ENCODE data around the gene ZP1.

The ZP1 gene

DNA sequence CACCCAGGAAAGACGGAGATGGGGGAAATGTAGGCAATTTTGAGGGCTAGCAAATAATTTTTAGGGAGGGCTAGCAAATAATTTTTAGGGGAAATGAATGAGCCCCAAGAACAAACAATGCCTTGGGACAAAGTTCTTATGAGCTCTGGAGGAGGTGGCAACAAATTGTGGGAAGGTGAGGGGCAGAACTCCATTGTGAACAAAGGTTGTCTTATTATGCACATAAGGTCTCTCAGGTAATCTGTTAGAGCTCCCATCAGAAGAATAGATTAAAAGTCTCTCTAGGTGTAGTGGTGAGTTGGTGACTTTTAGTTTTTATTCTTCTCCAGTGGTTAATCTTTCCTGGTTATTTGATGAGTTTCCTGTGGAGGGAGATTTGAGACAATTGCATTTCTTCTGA, 41.5 kb downstream of the ZP1 start:
- no peak for TF ChIP-seq FOXP2 (optimal IDR thresholded peaks at IDR 0.05; ENCODE audit: borderline replicate concordance, extremely low read depth, extremely low read length, insufficient read depth)
- TF ChIP-seq TAF1 (IDR thresholded peaks at IDR 0.05; ENCODE audit: borderline replicate concordance, insufficient read depth, low read length): no peak
- TF ChIP-seq, protein P1, sequence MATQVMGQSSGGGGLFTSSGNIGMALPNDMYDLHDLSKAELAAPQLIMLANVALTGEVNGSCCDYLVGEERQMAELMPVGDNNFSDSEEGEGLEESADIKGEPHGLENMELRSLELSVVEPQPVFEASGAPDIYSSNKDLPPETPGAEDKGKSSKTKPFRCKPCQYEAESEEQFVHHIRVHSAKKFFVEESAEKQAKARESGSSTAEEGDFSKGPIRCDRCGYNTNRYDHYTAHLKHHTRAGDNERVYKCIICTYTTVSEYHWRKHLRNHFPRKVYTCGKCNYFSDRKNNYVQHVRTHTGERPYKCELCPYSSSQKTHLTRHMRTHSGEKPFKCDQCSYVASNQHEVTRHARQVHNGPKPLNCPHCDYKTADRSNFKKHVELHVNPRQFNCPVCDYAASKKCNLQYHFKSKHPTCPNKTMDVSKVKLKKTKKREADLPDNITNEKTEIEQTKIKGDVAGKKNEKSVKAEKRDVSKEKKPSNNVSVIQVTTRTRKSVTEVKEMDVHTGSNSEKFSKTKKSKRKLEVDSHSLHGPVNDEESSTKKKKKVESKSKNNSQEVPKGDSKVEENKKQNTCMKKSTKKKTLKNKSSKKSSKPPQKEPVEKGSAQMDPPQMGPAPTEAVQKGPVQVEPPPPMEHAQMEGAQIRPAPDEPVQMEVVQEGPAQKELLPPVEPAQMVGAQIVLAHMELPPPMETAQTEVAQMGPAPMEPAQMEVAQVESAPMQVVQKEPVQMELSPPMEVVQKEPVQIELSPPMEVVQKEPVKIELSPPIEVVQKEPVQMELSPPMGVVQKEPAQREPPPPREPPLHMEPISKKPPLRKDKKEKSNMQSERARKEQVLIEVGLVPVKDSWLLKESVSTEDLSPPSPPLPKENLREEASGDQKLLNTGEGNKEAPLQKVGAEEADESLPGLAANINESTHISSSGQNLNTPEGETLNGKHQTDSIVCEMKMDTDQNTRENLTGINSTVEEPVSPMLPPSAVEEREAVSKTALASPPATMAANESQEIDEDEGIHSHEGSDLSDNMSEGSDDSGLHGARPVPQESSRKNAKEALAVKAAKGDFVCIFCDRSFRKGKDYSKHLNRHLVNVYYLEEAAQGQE (IDR thresholded peaks at IDR 0.05; ENCODE audit: insufficient read depth in 1 of 2, low read depth in 2 of 2, low read length in 2 of 2): no peak
- TF ChIP-seq POLR2AphosphoS5 (IDR thresholded peaks at IDR 0.05; ENCODE audit: low read depth, low read length): no peak
- TF ChIP-seq SIN3A (IDR thresholded peaks at IDR 0.05; ENCODE audit: borderline replicate concordance, insufficient read depth, low read length): no peak

DNA sequence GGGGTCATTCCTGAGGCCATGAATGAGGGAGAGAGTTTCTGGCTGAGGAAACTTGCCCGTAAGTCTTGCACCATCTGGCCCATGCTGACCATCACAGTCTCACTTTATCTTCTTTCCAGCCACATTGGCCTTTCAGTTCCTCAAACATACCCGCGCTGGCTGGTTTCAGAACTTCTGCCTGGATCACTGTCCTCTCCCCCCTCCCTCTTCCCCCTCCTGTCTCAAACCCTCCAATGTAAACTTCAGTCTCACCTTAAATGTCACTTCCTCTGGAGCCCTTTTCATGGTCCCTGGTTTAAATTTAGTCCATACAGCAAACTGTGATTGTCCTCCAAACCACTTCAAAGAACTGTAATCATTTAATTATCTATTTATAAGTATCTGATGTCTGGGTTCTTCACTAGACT, 42.9 kb downstream of the ZP1 start:
- TF ChIP-seq, protein P1 (IDR thresholded peaks at IDR 0.05; ENCODE audit: insufficient read depth in 1 of 2, low read depth in 2 of 2, low read length in 2 of 2): no peak
- TF ChIP-seq FOXP2 (optimal IDR thresholded peaks at IDR 0.05; ENCODE audit: borderline replicate concordance, extremely low read depth, extremely low read length, insufficient read depth) (no peak), POLR2AphosphoS5 (IDR thresholded peaks at IDR 0.05; ENCODE audit: low read depth, low read length) (no peak), SIN3A (IDR thresholded peaks at IDR 0.05; ENCODE audit: borderline replicate concordance, insufficient read depth, low read length) (no peak), TAF1 (IDR thresholded peaks at IDR 0.05; ENCODE audit: borderline replicate concordance, insufficient read depth, low read length) (no peak)

DNA sequence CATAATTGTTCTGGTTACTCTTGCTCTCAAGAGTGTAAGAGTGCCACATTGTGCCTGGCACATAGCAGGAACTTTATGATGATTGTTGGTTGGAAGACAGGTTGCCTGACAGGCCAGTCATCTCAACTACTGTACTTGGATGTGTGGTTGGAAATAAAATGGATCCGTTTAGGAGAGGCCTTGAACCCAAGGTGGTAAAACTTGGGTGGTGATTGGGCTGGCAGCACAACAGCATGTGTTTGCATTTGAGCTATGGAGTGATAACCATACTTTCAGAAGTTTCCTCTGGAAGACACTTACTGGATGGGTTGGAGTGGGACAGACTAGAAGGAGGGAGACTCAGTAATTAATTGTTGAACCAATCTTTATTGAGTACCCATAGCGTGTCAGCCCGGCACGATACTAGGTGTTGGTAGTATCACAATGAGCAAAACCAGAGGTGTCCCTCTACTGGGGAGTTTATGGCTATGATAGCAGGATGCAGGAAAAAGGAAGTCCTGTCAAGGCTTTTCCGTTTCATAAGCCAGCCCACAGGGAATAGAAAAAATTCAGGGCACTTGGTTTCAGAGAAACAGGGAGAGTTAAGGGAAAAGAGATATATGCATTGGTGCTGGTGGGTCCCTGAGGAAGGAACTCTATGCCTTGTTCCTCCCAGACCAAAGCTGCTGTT, 43.5 kb downstream of the ZP1 start:
- TF ChIP-seq, protein P1 (IDR thresholded peaks at IDR 0.05; ENCODE audit: insufficient read depth in 1 of 2, low read depth in 2 of 2, low read length in 2 of 2): no peak
- no peak for TF ChIP-seq SIN3A (IDR thresholded peaks at IDR 0.05; ENCODE audit: borderline replicate concordance, insufficient read depth, low read length)
- TF ChIP-seq FOXP2 (optimal IDR thresholded peaks at IDR 0.05; ENCODE audit: borderline replicate concordance, extremely low read depth, extremely low read length, insufficient read depth): no peak
- TF ChIP-seq TAF1 (IDR thresholded peaks at IDR 0.05; ENCODE audit: borderline replicate concordance, insufficient read depth, low read length): no peak
- no peak for TF ChIP-seq POLR2AphosphoS5 (IDR thresholded peaks at IDR 0.05; ENCODE audit: low read depth, low read length)

DNA sequence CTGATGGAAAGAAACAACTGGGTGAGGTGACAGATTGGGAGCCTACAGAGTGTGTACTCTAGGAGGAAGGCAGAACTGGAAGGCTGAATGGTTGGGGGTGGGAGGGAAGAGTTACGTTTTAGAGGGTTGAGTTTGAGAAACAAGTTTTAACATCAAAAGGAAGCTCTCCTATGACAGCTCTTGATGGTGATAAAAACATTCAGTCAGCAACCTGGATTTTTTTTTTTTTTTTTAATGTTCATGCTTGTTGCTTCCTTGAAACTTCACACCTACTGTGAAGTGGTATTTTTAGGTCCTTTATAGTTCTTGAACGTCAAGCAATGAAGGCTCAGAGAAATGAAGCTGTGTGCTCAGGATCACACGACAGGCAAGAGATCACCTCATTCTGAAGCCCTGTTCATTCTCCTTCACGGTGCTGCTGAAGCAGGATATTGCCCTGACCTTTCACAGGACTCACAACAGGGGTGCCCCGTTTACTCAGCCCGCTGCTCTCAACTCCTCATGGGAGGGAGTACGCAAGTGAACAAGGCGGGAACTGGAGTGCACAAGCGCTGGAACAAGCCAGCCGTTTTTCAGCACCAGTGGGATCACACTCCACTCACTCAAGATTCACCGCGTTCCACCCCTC, 45.0 kb downstream of the ZP1 start:
- TF ChIP-seq FOXP2 (optimal IDR thresholded peaks at IDR 0.05; ENCODE audit: borderline replicate concordance, extremely low read depth, extremely low read length, insufficient read depth) (no peak), POLR2AphosphoS5 (IDR thresholded peaks at IDR 0.05; ENCODE audit: low read depth, low read length) (no peak), SIN3A (IDR thresholded peaks at IDR 0.05; ENCODE audit: borderline replicate concordance, insufficient read depth, low read length) (no peak), TAF1 (IDR thresholded peaks at IDR 0.05; ENCODE audit: borderline replicate concordance, insufficient read depth, low read length) (no peak)
- TF ChIP-seq, protein P1 (IDR thresholded peaks at IDR 0.05; ENCODE audit: insufficient read depth in 1 of 2, low read depth in 2 of 2, low read length in 2 of 2): no peak

All from PFSK-1 (cell line).